Fibroblast of peridontal ligament (primary cell): Measurements from ENCODE around the gene NHLH2.

Experiments
- DNase-seq: peaks from one replicate; pipeline ENCODE4 v3.0.0-alpha.2; 2010; ENCODE audit errors: extremely low read depth

Gene NHLH2

GRCh38 chr1:115840605-115841460 lies at the start of gene NHLH2:
Gene NHLH2, minus strand, starts transcription at chr1:115841126. Its CDS starts 2,754 bp downstream, at chr1:115838372.
- no peak for DNase-seq

- no peak for DNase-seq
Observed at GRCh38 chr1:115890580-115890979, 49.7 kb upstream of the NHLH2 start.

- no peak for DNase-seq
Observed at GRCh38 chr1:115888976-115889375, 48.0 kb upstream of the NHLH2 start.

DNA sequence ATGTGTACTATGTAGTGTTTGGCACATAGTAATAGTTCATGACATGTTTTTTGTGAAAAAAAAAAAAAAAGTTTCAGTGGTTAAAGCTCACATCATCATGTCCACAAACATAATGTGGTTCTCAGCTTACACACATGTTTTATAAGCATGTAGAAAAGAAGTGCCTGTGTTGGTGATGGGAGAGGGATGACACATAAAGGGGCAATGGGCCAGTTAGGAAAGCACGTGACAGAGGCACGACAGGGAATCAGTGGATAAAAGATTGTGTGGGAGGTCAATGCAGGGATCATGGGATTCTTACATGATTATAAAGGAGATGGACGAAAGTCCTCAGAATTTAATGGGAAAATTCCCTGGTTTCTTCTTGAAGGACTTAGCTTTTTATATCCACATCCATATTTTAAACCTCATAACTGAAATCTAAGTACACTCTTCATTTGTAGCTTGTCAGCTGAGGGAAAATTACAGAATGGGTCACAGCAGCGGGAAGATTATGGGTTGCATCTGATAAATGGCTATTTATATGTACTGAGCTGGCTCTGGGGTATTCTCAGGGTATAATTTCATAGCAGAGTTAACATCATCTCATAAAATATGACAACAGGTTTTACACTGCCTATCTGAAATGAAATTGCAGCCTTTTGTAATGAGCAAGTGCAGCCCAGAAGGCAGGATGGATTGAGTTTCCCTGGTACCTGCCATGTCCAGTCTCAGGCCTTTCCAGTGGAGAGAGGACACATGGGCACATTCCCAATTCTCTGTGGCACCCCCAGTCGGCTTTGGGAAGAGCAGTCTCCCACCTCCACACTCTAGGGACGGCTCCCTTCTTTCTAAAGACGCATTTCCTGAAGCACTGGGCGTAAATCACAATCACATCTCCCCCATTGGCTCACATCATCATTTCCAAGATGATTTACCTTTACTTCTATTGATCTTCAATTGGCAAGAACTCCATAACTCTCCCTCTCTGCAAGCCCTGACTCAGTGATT lies 42.3 kb upstream of the NHLH2 start:
- peak; percentile 18 for DNase-seq

- no peak for DNase-seq
Observed at GRCh38 chr1:115880981-115881672, 40.2 kb upstream of the NHLH2 start.

- no peak for DNase-seq
Observed at GRCh38 chr1:115879977-115880376, 39.1 kb upstream of the NHLH2 start.

GRCh38 chr1:115877511-115877910 lies 36.6 kb upstream of the NHLH2 start:
- DNase-seq = no peak

DNA sequence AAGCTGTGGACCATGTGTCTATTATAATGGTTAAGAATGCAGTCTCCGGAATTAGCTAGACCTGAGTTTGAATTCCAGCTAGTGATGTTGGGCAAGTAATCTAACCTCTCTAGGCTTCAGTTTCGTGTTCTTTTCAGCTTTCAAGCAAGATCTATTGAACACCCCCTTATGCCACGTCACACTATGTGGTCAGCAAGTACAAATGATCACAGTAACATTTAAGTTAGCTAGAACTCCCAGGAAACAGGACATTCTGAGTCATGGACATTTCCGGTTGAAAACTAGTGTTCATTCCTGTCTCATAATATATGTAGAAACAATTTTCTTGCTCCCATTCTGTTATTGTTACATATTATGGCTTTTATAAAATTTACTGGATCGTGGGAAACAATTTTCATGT lies 34.0 kb upstream of the NHLH2 start:
- DNase-seq = peak; percentile 45

DNA sequence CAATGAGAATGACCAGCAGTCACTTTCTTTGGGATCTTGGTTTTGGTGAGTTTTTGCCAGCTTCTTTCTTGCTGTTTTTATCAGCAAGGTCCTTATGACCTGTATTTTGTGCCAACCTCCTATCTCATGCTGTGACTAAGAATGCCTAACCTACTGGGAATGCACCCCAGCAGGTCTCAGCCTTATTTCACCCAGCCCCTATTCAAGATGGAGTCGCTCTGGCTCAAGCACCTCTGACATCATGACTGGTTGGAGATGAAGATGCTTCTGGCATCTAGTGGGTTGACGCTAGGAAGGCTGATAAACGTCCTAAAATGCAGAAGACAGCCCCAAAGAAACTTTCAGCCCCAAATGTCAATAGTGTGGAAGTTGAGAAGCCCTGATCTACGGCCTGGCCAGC lies 33.6 kb upstream of the NHLH2 start:
- no peak for DNase-seq

DNA sequence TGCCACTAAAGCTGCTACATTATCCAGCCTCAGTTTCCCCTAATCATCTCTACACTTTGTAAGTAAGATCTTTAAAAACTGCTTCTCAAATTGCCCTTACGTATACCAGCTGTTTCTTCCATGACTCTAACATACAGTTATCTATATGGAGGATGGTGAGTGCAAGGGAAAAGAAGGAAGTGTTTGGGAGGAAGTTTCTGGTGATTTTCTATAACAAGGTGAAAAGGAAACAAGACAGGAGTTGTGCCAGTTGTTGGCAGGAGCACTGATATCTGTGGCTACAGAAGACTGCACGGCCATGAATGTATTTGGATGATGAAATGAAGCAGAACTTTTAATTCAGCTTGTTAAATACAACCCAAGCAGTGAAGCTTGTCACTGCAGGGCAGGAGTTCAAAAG lies 32.3 kb upstream of the NHLH2 start:
- DNase-seq = no peak

DNA sequence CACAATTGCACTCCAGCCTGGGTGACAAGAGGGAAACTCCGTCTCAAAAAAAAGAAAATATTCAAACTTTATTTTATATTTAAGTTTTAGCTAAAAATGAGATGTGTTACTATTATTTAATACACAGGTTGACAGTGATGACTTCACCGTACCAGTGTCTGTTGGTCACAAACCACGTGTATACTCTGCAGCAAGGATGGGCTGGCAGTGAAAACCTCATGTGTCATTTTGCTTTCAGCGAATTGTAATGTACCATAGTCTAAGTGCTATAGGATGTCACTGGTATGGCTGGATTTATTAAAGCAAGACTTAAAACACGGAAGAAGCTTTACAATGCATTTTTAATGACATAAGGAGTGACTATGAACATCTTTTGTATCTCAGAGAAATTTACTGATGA lies 28.1 kb upstream of the NHLH2 start:
- DNase-seq = no peak

- peak; percentile 22 for DNase-seq
Observed at GRCh38 chr1:115867216-115867615, 26.3 kb upstream of the NHLH2 start.

- DNase-seq = peak; percentile 34
Observed at GRCh38 chr1:115865704-115866380, 24.9 kb upstream of the NHLH2 start.

DNA sequence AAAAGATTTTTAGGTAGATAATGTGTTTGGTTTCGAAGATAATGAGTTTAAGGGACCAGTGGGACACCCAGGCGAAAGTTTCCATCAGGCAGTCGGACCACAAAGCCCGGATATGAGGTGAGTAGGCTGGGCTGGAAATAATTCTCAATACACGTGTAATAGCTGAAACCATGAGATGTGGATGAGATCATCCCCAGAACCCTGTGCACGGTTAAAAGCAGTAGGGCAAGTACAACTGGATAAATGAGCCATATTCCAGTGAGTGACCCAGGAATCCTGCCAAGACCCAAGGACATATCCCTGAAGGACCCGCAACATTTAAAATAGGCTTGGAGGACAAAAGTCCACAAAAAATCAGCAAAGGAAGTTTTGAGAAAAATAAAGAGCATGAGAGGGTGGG lies 21.5 kb upstream of the NHLH2 start:
- DNase-seq = no peak

- DNase-seq = no peak
Observed at GRCh38 chr1:115854005-115854404, 13.1 kb upstream of the NHLH2 start.

DNA sequence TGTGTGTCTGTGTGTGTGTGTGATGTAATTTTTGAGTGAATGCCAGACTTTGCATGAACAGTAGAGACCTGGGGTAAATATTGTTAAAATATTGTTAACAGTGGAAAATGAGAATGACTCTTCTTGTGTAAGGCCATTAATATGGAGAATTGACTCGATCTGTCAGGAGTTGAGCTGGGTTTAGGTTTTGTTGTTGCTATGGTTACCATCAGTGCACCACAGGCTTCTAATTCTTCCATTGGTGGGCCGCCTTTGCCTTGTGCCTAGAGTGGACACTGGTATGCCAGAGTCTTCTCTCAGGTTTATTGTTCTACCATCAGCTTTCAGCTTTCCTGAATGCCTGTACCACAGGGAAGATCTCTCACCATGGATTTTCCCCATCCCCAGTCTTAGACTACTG lies 10.0 kb upstream of the NHLH2 start:
- no peak for DNase-seq

- DNase-seq = no peak
Observed at GRCh38 chr1:115847787-115848186, 6.9 kb upstream of the NHLH2 start.

DNA sequence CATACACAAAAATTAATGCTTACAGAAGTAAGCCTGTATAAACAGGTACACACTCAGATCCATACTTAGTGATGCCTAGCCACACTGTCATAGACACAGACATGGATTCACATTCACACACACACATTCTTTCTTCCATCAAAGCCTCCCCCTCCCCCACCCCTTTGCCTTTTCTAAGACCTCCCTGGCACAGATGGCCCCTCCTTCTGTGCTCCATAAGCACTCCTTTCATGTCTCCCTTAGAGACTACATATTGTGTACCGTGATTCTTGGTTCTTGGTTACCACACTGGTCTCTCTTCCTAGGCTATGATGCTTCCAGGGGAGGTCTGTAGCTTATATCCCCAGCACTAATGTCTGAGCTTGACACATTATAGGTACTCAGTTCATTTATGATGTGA lies 2.0 kb upstream of the NHLH2 start:
- DNase-seq = no peak

DNA sequence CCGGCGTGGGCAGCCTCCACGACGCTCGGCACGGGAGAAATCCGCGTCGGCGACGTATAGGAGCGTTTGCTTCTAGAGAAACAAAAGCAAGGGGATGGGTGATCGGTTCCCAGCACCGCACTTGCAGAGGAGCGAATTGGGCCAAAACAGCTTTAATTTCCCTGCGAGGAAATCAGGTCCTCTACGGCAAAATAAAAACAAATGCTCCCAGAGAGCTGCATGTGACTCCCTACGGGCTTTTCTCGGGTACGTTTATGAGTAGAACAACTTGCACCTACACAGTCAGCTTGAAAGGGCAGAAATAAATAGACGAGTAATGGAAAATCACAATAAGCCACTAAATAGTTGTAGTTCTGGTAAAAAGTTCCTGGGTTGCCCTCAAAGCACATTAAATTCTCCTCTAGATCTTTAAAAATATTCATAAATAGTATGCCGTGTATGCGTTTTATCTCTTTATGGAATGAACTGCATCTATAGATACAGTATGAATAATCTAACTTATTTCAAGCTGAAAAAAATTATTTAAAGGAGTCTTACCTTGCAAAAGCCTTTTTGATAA lies 1.2 kb downstream of the NHLH2 start:
- DNase-seq = peak; percentile 13

GRCh38 chr1:115839029-115839678 lies 1.8 kb downstream of the NHLH2 start:
- DNase-seq = peak; percentile 24
